WTC11 (cell line): ENCODE measurements around the gene ARID2.

ENCODE experiments used
- FOXK1 ChIP-seq: sonication (generic); formaldehyde crosslinking; IDR thresholded peaks from 2 replicates; pipeline ENCODE4 v1.8.0; 2022; ENCODE audit warnings: mild to moderate bottlenecking, moderate library complexity, missing genetic modification reagents
- GABPB1 ChIP-seq: sonication (generic); formaldehyde crosslinking; IDR thresholded peaks from 2 replicates; pipeline ENCODE4 v1.8.1; 2023; ENCODE audit warnings: mild to moderate bottlenecking, missing genetic modification reagents
- JUN ChIP-seq: sonication (generic); formaldehyde crosslinking; IDR thresholded peaks from 2 replicates; pipeline ENCODE4 v1.8.0; 2023; ENCODE audit warnings: mild to moderate bottlenecking, missing genetic modification reagents
- NFE2L1 ChIP-seq: sonication (generic); formaldehyde crosslinking; IDR thresholded peaks from 2 replicates; pipeline ENCODE4 v1.8.1; 2023; ENCODE audit warnings: missing genetic modification reagents
- NFYB ChIP-seq: sonication (generic); formaldehyde crosslinking; conservative IDR thresholded peaks from 2 replicates; pipeline ENCODE4 v1.8.0; 2022; ENCODE audit warnings: low read depth, missing genetic modification reagents
- ZNF232 ChIP-seq: sonication (generic); formaldehyde crosslinking; IDR thresholded peaks from 2 replicates; pipeline ENCODE4 v1.8.0; 2022; ENCODE audit warnings: mild to moderate bottlenecking, missing genetic modification reagents
- ZNF416 ChIP-seq: fragments of 250-450 bp; sonication (Bioruptor Pico); IDR thresholded peaks from 2 replicates; pipeline ENCODE4 v1.9.0; 2021; ENCODE audit warnings: mild to moderate bottlenecking, inconsistent platforms
- TF ChIP-seq, protein P1 (sequence below): fragments of 200-600 bp; IDR thresholded peaks from 2 replicates; pipeline ENCODE4 v1.8.0; 2022; ENCODE audit warnings: antibody characterized with exemption
- TF ChIP-seq, protein P2 (sequence below): sonication (generic); formaldehyde crosslinking; IDR thresholded peaks from 2 replicates; pipeline ENCODE4 v1.8.0; 2022; ENCODE audit warnings: mild to moderate bottlenecking, missing genetic modification reagents
- TF ChIP-seq, protein P3 (sequence below): sonication (generic); formaldehyde crosslinking; IDR thresholded peaks from 2 replicates; pipeline ENCODE4 v1.8.1; 2023; ENCODE audit warnings: mild to moderate bottlenecking, moderate library complexity, missing genetic modification reagents
- TF ChIP-seq, protein P4 (sequence below): sonication (generic); formaldehyde crosslinking; IDR thresholded peaks from 2 replicates; pipeline ENCODE4 v1.8.1; 2023; ENCODE audit warnings: mild to moderate bottlenecking, missing genetic modification reagents
- TF ChIP-seq, protein P5 (sequence below): sonication (generic); formaldehyde crosslinking; conservative IDR thresholded peaks from 2 replicates; pipeline ENCODE4 v1.8.1; 2023; ENCODE audit warnings: mild to moderate bottlenecking, low read depth, missing genetic modification reagents, moderate library complexity

DNA sequence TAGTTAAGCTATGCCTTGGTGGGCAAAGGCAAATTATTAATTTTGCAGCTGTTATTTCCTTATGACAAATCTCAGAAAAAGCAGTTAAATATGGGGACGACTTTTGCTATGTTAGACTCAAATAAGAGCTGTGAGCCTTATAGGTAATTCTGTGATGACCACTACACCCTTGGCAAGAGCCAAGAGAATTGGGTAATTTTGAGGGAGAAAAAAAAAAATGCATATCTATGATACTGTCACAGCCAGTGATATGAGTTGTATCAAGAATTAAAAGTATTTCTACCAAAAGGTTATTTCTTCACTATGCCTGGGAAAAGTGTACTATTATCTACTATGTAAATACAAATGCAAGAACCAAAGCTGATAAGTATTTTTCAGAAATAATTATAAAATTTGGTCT is 216.9 kb downstream of the ARID2 start:
- TF ChIP-seq ZNF232 (no peak), ZNF416 (no peak), GABPB1 (CRISPR knock-in tag) (no peak), NFE2L1 (CRISPR knock-in tag) (no peak), NFYB (CRISPR knock-in tag) (no peak), JUN (CRISPR knock-in tag) (no peak), FOXK1 (CRISPR knock-in tag) (no peak)
- TF ChIP-seq, protein P1, sequence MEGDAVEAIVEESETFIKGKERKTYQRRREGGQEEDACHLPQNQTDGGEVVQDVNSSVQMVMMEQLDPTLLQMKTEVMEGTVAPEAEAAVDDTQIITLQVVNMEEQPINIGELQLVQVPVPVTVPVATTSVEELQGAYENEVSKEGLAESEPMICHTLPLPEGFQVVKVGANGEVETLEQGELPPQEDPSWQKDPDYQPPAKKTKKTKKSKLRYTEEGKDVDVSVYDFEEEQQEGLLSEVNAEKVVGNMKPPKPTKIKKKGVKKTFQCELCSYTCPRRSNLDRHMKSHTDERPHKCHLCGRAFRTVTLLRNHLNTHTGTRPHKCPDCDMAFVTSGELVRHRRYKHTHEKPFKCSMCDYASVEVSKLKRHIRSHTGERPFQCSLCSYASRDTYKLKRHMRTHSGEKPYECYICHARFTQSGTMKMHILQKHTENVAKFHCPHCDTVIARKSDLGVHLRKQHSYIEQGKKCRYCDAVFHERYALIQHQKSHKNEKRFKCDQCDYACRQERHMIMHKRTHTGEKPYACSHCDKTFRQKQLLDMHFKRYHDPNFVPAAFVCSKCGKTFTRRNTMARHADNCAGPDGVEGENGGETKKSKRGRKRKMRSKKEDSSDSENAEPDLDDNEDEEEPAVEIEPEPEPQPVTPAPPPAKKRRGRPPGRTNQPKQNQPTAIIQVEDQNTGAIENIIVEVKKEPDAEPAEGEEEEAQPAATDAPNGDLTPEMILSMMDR, result no peak
- TF ChIP-seq, protein P2, sequence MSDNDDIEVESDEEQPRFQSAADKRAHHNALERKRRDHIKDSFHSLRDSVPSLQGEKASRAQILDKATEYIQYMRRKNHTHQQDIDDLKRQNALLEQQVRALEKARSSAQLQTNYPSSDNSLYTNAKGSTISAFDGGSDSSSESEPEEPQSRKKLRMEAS (CRISPR knock-in tag), result no peak
- TF ChIP-seq, protein P3, sequence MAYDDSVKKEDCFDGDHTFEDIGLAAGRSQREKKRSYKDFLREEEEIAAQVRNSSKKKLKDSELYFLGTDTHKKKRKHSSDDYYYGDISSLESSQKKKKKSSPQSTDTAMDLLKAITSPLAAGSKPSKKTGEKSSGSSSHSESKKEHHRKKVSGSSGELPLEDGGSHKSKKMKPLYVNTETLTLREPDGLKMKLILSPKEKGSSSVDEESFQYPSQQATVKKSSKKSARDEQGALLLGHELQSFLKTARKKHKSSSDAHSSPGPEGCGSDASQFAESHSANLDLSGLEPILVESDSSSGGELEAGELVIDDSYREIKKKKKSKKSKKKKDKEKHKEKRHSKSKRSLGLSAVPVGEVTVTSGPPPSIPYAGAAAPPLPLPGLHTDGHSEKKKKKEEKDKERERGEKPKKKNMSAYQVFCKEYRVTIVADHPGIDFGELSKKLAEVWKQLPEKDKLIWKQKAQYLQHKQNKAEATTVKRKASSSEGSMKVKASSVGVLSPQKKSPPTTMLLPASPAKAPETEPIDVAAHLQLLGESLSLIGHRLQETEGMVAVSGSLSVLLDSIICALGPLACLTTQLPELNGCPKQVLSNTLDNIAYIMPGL (CRISPR knock-in tag), result no peak
- TF ChIP-seq, protein P4, sequence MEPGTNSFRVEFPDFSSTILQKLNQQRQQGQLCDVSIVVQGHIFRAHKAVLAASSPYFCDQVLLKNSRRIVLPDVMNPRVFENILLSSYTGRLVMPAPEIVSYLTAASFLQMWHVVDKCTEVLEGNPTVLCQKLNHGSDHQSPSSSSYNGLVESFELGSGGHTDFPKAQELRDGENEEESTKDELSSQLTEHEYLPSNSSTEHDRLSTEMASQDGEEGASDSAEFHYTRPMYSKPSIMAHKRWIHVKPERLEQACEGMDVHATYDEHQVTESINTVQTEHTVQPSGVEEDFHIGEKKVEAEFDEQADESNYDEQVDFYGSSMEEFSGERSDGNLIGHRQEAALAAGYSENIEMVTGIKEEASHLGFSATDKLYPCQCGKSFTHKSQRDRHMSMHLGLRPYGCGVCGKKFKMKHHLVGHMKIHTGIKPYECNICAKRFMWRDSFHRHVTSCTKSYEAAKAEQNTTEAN (CRISPR knock-in tag), result no peak
- TF ChIP-seq, protein P5, sequence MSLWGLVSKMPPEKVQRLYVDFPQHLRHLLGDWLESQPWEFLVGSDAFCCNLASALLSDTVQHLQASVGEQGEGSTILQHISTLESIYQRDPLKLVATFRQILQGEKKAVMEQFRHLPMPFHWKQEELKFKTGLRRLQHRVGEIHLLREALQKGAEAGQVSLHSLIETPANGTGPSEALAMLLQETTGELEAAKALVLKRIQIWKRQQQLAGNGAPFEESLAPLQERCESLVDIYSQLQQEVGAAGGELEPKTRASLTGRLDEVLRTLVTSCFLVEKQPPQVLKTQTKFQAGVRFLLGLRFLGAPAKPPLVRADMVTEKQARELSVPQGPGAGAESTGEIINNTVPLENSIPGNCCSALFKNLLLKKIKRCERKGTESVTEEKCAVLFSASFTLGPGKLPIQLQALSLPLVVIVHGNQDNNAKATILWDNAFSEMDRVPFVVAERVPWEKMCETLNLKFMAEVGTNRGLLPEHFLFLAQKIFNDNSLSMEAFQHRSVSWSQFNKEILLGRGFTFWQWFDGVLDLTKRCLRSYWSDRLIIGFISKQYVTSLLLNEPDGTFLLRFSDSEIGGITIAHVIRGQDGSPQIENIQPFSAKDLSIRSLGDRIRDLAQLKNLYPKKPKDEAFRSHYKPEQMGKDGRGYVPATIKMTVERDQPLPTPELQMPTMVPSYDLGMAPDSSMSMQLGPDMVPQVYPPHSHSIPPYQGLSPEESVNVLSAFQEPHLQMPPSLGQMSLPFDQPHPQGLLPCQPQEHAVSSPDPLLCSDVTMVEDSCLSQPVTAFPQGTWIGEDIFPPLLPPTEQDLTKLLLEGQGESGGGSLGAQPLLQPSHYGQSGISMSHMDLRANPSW, result no peak
